ENCODE measurements around the gene CCDC137.

CCDC137 gene

GRCh38 chr17:81644976-81645952, 21.3 kb upstream of the CCDC137 start:
- DNase-seq (ENCODE audit: low read depth), result no peak
- H3K4me3 ChIP-seq (ENCODE audit: low read depth, low read length), result no peak overlapping the region
- TF ChIP-seq CTCF (IDR thresholded peaks at IDR 0.05; ENCODE audit: insufficient read depth, low read depth, low read length, missing control alignments), result no peak

GRCh38 chr17:81646869-81647600, 19.5 kb upstream of the CCDC137 start:
- H3K4me3 ChIP-seq (ENCODE audit: low read depth, low read length), result no peak overlapping the region
- no peak for DNase-seq (ENCODE audit: low read depth)
- no peak for TF ChIP-seq CTCF (IDR thresholded peaks at IDR 0.05; ENCODE audit: insufficient read depth, low read depth, low read length, missing control alignments)

GRCh38 chr17:81647640-81648012, 18.9 kb upstream of the CCDC137 start:
- TF ChIP-seq CTCF (IDR thresholded peaks at IDR 0.05; ENCODE audit: insufficient read depth, low read depth, low read length, missing control alignments), result no peak
- no peak for DNase-seq (ENCODE audit: low read depth)
- H3K4me3 ChIP-seq (ENCODE audit: low read depth, low read length), result no peak overlapping the region

GRCh38 chr17:81648013-81648706, 18.4 kb upstream of the CCDC137 start:
- TF ChIP-seq CTCF (IDR thresholded peaks at IDR 0.05; ENCODE audit: insufficient read depth, low read depth, low read length, missing control alignments), result no peak
- no peak for DNase-seq (ENCODE audit: low read depth)
- H3K4me3 ChIP-seq (ENCODE audit: low read depth, low read length), result no peak overlapping the region

GRCh38 chr17:81648707-81649085, 17.8 kb upstream of the CCDC137 start:
- no peak for DNase-seq (ENCODE audit: low read depth)
- no peak overlapping the region for H3K4me3 ChIP-seq (ENCODE audit: low read depth, low read length)
- no peak for TF ChIP-seq CTCF (IDR thresholded peaks at IDR 0.05; ENCODE audit: insufficient read depth, low read depth, low read length, missing control alignments)

GRCh38 chr17:81650951-81651350, 15.6 kb upstream of the CCDC137 start:
- no peak overlapping the region for H3K4me3 ChIP-seq (ENCODE audit: low read depth, low read length)
- TF ChIP-seq CTCF (IDR thresholded peaks at IDR 0.05; ENCODE audit: insufficient read depth, low read depth, low read length, missing control alignments), result no peak
- DNase-seq (ENCODE audit: low read depth), result no peak
